Upper lobe of left lung (tissue), 6 donors: ENCODE results near the gene PIANP. TPM values are rescaled to one million over a fixed set of nuclear protein-coding genes. Genes with fewer than 3 reads are reported as not detected.

Source experiments
- ATAC-seq, 2 donors: fragments of 200-7000 bp; cut with Tn5 transposase; one replicate each; pipeline ENCODE4 v1.9.1; 2022; ENCODE audit warnings: mild to moderate bottlenecking in 2 of 2, moderate library complexity in 2 of 2; ENCODE audit not compliant: low FRiP score in 2 of 2
- DNase-seq, 2 donors: peaks; one replicate each; pipeline ENCODE4 v3.0.0-alpha.2; 2019 to 2020
- H3K27ac ChIP-seq, 4 donors: fragments of 200-600 bp; sonication (generic); one replicate each; pipeline ENCODE4 v1.5.1; 2016 to 2019
- H3K27me3 ChIP-seq, 4 donors: fragments of 200-600 bp; sonication (generic); one replicate each; pipeline ENCODE4 v1.5.1; 2017 to 2019
- H3K36me3 ChIP-seq, 4 donors: fragments of 200-600 bp; sonication (generic); one replicate each; pipeline ENCODE4 v1.5.1; 2016 to 2019
- H3K4me1 ChIP-seq, 4 donors: fragments of 200-600 bp; sonication (generic); one replicate each; pipeline ENCODE4 v1.5.1; 2018 to 2019
- H3K4me3 ChIP-seq, 4 donors: fragments of 200-600 bp; sonication (generic); one replicate each; pipeline ENCODE4 v1.5.1; 2017 to 2019; ENCODE audit warnings: mild to moderate bottlenecking in 2 of 4, moderate library complexity in 1 of 4
- H3K9me3 ChIP-seq, 4 donors: fragments of 200-600 bp; sonication (generic); one replicate each; pipeline ENCODE4 v1.5.1; 2018 to 2019
- EP300 ChIP-seq, 4 donors: sonication (generic); formaldehyde crosslinking; IDR thresholded peaks; one replicate each; pipeline ENCODE4 v1.5.1; 2017; ENCODE audit warnings: antibody characterized with exemption in 4 of 4, control low read depth in 2 of 4
- POLR2A ChIP-seq, 4 donors: fragments of 450-650 bp; IDR thresholded peaks; one replicate each; pipeline ENCODE4 v1.5.1; 2016 to 2017; ENCODE audit warnings: antibody characterized with exemption in 4 of 4, mild to moderate bottlenecking in 2 of 4
- POLR2AphosphoS5 ChIP-seq, 2 donors: sonication (generic); formaldehyde crosslinking; IDR thresholded peaks; one replicate each; pipeline ENCODE4 v1.5.1; 2017; ENCODE audit warnings: antibody characterized with exemption in 2 of 2
- WGBS, 2 donors: methylation state at CpG; one replicate each; pipeline ENCODE4 v1.1.5; 2017 to 2018; 5-methylcytosine and 5-hydroxymethylcytosine counted together
- total RNA-seq, 6 donors: library from RNA; depleted of rRNA in 4 of 6; stranded (reverse); fragments of >200 nt in 4 of 6; gene quantifications; one replicate each; pipeline versions ENCODE4 v1.1.0 to v1.2.1, GENCODE V29; 2016 to 2021
- TF ChIP-seq, protein P1 (sequence below), 6 experiments: fragments of 450-650 bp in 4 of 6; fragments of 200-600 bp in 2 of 6; sonication (generic) in 2 of 6; IDR thresholded peaks; one replicate each; pipeline ENCODE4 v1.5.1; 2016 to 2019; ENCODE audit warnings: antibody characterized with exemption in 6 of 6
- donor health status: DM: no; HTN: no; CAD: no; lungs with moderate emphysema.
- donor health status: DM: no; HTN: yes; CAD: no; lungs with severe emphysema.

PIANP gene
- total RNA-seq, 6 donors from 2014 or later: 0.13 to 0.83 (median 0.39) TPM; not detected in 3

DNA sequence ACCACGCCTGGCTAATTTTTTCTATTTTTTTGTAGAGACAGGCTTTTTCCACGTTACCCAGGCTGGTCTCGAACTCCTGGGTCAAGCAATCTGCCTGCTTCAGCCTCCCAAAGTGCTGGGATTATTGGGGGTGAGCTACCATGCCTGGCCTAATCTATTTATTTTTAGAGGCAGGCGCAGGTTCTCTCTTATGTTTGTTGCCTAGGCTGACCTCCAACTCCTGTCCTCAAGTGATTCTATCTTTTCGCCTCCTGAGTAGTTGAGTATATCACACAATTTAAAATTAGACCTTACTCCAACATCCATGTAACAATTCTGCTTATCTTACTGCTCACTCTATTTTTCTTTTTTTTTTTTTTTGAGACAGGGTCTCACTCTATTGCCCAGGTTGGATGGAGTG lies 46.6 kb downstream of the PIANP start:
- no peaks in the 10 kb centered on the region for H3K4me1 ChIP-seq
- peaks cover 32 to 89% (median 74%) of the 10 kb centered on the region in 4 donors for H3K36me3 ChIP-seq
- TF ChIP-seq POLR2AphosphoS5 (IDR thresholded peaks at IDR 0.05) (no peak), EP300 (IDR thresholded peaks at IDR 0.05) (no peak), POLR2A (IDR thresholded peaks at IDR 0.05) (no peak)
- TF ChIP-seq, protein P1, sequence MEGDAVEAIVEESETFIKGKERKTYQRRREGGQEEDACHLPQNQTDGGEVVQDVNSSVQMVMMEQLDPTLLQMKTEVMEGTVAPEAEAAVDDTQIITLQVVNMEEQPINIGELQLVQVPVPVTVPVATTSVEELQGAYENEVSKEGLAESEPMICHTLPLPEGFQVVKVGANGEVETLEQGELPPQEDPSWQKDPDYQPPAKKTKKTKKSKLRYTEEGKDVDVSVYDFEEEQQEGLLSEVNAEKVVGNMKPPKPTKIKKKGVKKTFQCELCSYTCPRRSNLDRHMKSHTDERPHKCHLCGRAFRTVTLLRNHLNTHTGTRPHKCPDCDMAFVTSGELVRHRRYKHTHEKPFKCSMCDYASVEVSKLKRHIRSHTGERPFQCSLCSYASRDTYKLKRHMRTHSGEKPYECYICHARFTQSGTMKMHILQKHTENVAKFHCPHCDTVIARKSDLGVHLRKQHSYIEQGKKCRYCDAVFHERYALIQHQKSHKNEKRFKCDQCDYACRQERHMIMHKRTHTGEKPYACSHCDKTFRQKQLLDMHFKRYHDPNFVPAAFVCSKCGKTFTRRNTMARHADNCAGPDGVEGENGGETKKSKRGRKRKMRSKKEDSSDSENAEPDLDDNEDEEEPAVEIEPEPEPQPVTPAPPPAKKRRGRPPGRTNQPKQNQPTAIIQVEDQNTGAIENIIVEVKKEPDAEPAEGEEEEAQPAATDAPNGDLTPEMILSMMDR (IDR thresholded peaks at IDR 0.05): no peak
- ATAC-seq: no peak
- no peaks in the 10 kb centered on the region for H3K9me3 ChIP-seq
- no peak for DNase-seq
- no peak overlapping the region for H3K27ac ChIP-seq
- H3K27me3 ChIP-seq: no peaks in the 10 kb centered on the region
- H3K4me3 ChIP-seq: no peak overlapping the region
- 94 to 95% methylated on average over 5 of the region's 5 CpGs for WGBS, 2 donors

DNA sequence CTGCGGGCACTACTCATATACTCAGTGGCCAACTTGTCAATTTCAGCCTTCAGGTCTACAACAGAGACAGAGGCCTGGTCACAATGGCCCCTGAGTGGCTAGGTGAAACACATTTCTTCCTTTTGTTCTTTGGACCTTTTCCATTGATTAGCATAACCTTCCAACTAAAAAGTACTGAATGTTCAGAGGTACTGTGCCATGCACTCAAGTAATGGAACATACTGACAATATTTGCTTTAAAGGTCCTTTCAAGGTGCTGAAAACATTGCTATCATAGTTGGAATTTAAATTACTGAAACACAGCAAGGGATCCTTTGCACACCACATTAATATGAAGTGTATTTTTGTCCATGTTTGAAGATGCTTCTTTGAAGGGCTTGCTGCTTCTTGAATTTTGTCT lies 47.3 kb downstream of the PIANP start:
- no peak for ATAC-seq
- H3K9me3 ChIP-seq: no peaks in the 10 kb centered on the region
- H3K27ac ChIP-seq: no peak overlapping the region
- no peaks in the 10 kb centered on the region for H3K27me3 ChIP-seq
- TF ChIP-seq EP300 (IDR thresholded peaks at IDR 0.05): no peak
- TF ChIP-seq, protein P1 (IDR thresholded peaks at IDR 0.05): no peak
- TF ChIP-seq POLR2A (IDR thresholded peaks at IDR 0.05): no peak
- TF ChIP-seq POLR2AphosphoS5 (IDR thresholded peaks at IDR 0.05): no peak
- no peak for DNase-seq
- 100% methylated on average over 1 of the region's 1 CpG for WGBS, 2 donors
- no peak overlapping the region for H3K4me3 ChIP-seq
- no peaks in the 10 kb centered on the region for H3K4me1 ChIP-seq
- H3K36me3 ChIP-seq: peaks cover 32 to 91% (median 76%) of the 10 kb centered on the region in 4 donors

DNA sequence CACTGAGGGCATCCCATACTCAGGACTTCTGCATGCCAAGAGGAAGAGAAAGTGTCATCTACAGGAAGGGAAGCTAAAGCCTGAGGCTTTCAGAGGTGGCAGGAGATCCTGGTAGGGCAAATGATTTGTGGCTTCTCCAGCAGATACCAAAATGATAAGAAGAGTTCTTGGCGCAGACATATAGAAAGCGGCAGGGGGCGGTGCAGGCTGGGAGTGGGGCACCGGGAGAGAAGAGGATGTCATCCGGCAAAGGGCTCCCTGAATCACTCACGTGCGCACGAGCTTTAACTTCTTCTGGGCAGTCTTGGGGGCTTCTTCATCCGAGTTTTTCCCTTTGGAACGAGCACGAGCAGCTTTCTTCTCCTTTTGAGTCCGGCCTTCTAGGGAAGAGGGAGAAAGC lies 48.2 kb downstream of the PIANP start:
- no peak overlapping the region for H3K4me3 ChIP-seq
- TF ChIP-seq POLR2AphosphoS5 (IDR thresholded peaks at IDR 0.05): no peak
- no peak for TF ChIP-seq POLR2A (IDR thresholded peaks at IDR 0.05)
- TF ChIP-seq EP300 (IDR thresholded peaks at IDR 0.05): no peak
- TF ChIP-seq, protein P1 (IDR thresholded peaks at IDR 0.05): no peak
- 91 to 93% methylated on average over 12 of the region's 12 CpGs for WGBS, 2 donors
- no peaks in the 10 kb centered on the region for H3K27me3 ChIP-seq
- ATAC-seq: no peak
- no peaks in the 10 kb centered on the region for H3K9me3 ChIP-seq
- H3K27ac ChIP-seq: no peak overlapping the region
- peaks cover 0 to 3% (median 2%) of the 10 kb centered on the region in 4 donors for H3K4me1 ChIP-seq
- peaks cover 32 to 86% (median 75%) of the 10 kb centered on the region in 4 donors for H3K36me3 ChIP-seq
- no peak for DNase-seq

DNA sequence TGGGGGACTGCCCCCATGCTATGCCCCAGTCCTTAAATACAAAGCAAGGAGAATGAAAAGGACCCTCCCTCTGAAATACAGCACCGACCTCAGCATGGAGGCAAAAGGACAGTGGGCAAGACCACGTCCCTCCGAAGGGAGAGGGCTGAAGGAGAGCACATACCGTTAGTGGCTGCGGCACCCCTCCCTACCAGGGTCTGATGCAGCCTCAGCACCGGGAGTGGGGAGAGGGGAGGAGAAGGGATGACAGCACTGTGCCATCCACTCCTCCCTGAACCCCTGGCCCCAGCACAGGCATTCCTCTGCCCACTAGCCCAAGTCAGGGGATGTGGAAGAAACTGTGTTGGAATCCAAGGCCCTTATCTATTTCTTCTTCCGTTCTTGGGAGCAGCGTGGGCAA lies 49.8 kb downstream of the PIANP start:
- 91 to 93% methylated on average over 7 to 8 of the region's 8 CpGs for WGBS, 2 donors
- Histone ChIP-seq H3K4me3 (no peak overlapping the region), H3K4me1 (peaks cover 6 to 12% (median 10%) of the 10 kb centered on the region in 4 donors), H3K9me3 (no peaks in the 10 kb centered on the region), H3K36me3 (peaks cover 23 to 71% (median 62%) of the 10 kb centered on the region in 4 donors), H3K27ac (no peak overlapping the region), H3K27me3 (no peaks in the 10 kb centered on the region)
- TF ChIP-seq POLR2A (IDR thresholded peaks at IDR 0.05): no peak
- TF ChIP-seq, protein P1 (IDR thresholded peaks at IDR 0.05): no peak
- TF ChIP-seq POLR2AphosphoS5 (IDR thresholded peaks at IDR 0.05): no peak
- no peak for TF ChIP-seq EP300 (IDR thresholded peaks at IDR 0.05)
- ATAC-seq (no peak), DNase-seq (no peak)

DNA sequence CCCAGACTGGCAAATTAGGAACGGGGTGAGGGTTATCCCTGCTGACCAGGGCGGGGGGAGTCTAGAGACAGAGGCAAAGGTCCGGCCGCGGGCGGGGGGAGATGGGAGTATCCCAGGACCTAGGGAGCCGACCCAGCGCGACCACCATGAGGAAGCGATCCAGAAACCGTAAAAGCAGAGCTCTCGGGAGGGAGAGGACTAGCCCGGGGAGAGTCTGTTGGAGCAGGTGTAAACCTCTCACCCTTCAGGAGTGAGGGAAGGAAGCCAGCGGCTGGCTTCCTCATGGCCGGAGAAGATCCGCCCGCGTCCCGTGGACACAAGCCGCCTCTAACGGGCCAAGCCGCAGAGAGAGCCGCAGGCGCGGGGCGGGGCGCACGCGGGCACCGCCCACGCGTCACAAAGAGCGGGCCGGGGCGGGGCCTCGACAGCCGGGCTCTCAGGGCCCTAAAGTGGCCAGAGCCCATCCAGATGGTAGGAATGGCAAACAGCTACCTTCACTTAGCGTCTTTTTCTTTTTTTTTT lies 53.5 kb downstream of the PIANP start, which contains the start of gene ACRBP:
Gene ACRBP (minus strand): TSS at position 350 of the 522 bp plus-strand sequence. CDS start 66 bp downstream, at position 284.
- DNase-seq (peak; percentile 89 to 95), ATAC-seq (peak; percentile 86 to 95)
- H3K9me3 ChIP-seq: no peaks in the 10 kb centered on the region
- TF ChIP-seq POLR2AphosphoS5 (IDR thresholded peaks at IDR 0.05) (peak; percentile 19 to 52), POLR2A (IDR thresholded peaks at IDR 0.05) (peak in 1 of 4 donors; percentile 63), EP300 (IDR thresholded peaks at IDR 0.05) (no peak)
- TF ChIP-seq, protein P1 (IDR thresholded peaks at IDR 0.05): no peak
- H3K36me3 ChIP-seq: peaks cover 14 to 42% (median 32%) of the 10 kb centered on the region in 4 donors
- H3K27ac ChIP-seq: peak within 1 kb of the TSS in 3 of 4 donors; percentile 33 to 78 (median 55)
- WGBS, 2 donors: 18 to 19% methylated on average over 14 to 38 of the region's 38 CpGs
- H3K4me3 ChIP-seq: peak within 1 kb of the TSS; percentile 0 to 58 (median 44)
- no peaks in the 10 kb centered on the region for H3K27me3 ChIP-seq
- peaks cover 6 to 26% (median 17%) of the 10 kb centered on the region in 4 donors for H3K4me1 ChIP-seq
